H1 (cell line): Measurements from ENCODE around the gene YIF1A. TPM values are rescaled to one million over a fixed set of nuclear protein-coding genes. Genes with fewer than 3 reads are reported as not detected.

Source experiments
- CTCF ChIA-PET: fragments of 300-600 bp; sonication (Branson Sonifier 250); formaldehyde crosslinking; loops from one replicate; lab custom pipeline; 2021; ENCODE audit not compliant: partially characterized antibody; lab: Charles Lee
- POLR2A ChIA-PET: fragments of 300-600 bp; sonication (Branson Sonifier 250); formaldehyde crosslinking; loops from one replicate; lab custom pipeline; 2021; ENCODE audit warnings: inconsistent platforms; ENCODE audit not compliant: partially characterized antibody; lab: Charles Lee
- DNase-seq, 2 experiments: peaks; one replicate each; pipeline versions ENCODE4 v3.0.0 to v3.0.0-alpha.2; 2010 to 2022; ENCODE audit warnings: low spot score in 2 of 2, low read depth in 1 of 2, mixed read lengths in 1 of 2
- FAIRE-seq: peaks from 2 replicates; lab custom pipeline; 2011; peaks lifted over from hg19 to GRCh38; lab: Jason Lieb, UNC
- H2AFZ ChIP-seq: 2 replicates; pipeline ENCODE4 v1.8.1; 2012; ENCODE audit warnings: low read length, inconsistent platforms
- H2AK5ac ChIP-seq: 2 replicates; pipeline ENCODE4 v1.6.1; 2013; ENCODE audit warnings: low read depth, low read length
- H2BK120ac ChIP-seq: replicated peaks from 2 replicates; pipeline ENCODE3; 2013; ENCODE audit warnings: low read depth, low read length, inconsistent platforms
- H2BK12ac ChIP-seq: 2 replicates; pipeline ENCODE4 v1.6.1; 2013; ENCODE audit warnings: low read depth, low read length
- H2BK15ac ChIP-seq: 2 replicates; pipeline ENCODE4 v1.6.1; 2013; ENCODE audit warnings: low read length
- H2BK20ac ChIP-seq: 2 replicates; pipeline ENCODE4 v1.6.1; 2013; ENCODE audit warnings: low read length
- H2BK5ac ChIP-seq: 2 replicates; pipeline ENCODE4 v1.6.1; 2013; ENCODE audit warnings: low read depth, low read length
- H3K14ac ChIP-seq: 2 replicates; pipeline ENCODE4 v1.6.1; 2013; ENCODE audit warnings: inconsistent platforms; ENCODE audit not compliant: insufficient read length
- H3K18ac ChIP-seq: 2 replicates; pipeline ENCODE4 v1.6.1; 2013; ENCODE audit warnings: low read length; ENCODE audit errors: extremely low read depth
- H3K23ac ChIP-seq: 2 replicates; pipeline ENCODE4 v1.6.1; 2013; ENCODE audit warnings: inconsistent platforms; ENCODE audit not compliant: insufficient read length
- H3K23me2 ChIP-seq: 2 replicates; pipeline ENCODE4 v1.6.1; 2013; ENCODE audit warnings: low read depth, low read length
- H3K27ac ChIP-seq: 2 replicates; pipeline ENCODE4 v1.6.1; 2011; ENCODE audit warnings: low read depth, low read length, inconsistent platforms
- H3K27me3 ChIP-seq, 4 experiments: replicated peaks in 1 of 4; 1 replicate in 1 of 4; 2 replicates in 3 of 4; pipeline versions ENCODE4 v1.6.1 to v1.8.1; 2011 to 2013; ENCODE audit warnings: low read length in 3 of 4, mild to moderate bottlenecking in 3 of 4, inconsistent platforms in 2 of 4, mixed read lengths in 2 of 4, moderate library complexity in 1 of 4; ENCODE audit not compliant: control insufficient read depth in 3 of 4, insufficient read depth in 3 of 4; ENCODE audit errors: extremely low read depth in 1 of 4
- H3K36me3 ChIP-seq, 4 experiments: 2 replicates each; pipeline versions ENCODE4 v1.6.1 to v1.8.1; 2011 to 2013; ENCODE audit warnings: mild to moderate bottlenecking in 4 of 4, low read length in 3 of 4, moderate library complexity in 2 of 4, control low read depth in 1 of 4, inconsistent platforms in 1 of 4; ENCODE audit not compliant: insufficient read depth in 4 of 4, control insufficient read depth in 2 of 4
- H3K4ac ChIP-seq: replicated peaks from 2 replicates; pipeline ENCODE3; 2013; ENCODE audit warnings: low read length, low read depth, mixed read lengths, inconsistent platforms; ENCODE audit not compliant: insufficient read length
- H3K4me1 ChIP-seq, 4 experiments: replicated peaks in 1 of 4; 1 replicate in 1 of 4; 2 replicates in 3 of 4; pipeline versions ENCODE4 v1.6.1 to v1.8.1; 2011 to 2013; ENCODE audit warnings: low read length in 3 of 4, inconsistent platforms in 2 of 4, mixed read lengths in 1 of 4; ENCODE audit not compliant: insufficient read depth in 4 of 4, control insufficient read depth in 3 of 4
- H3K4me2 ChIP-seq, 2 experiments: 2 replicates each; pipeline versions ENCODE4 v1.6.1 to v1.8.1; 2011 to 2013; ENCODE audit warnings: low read depth in 2 of 2, low read length in 2 of 2, control low read depth in 1 of 2, inconsistent platforms in 1 of 2, mild to moderate bottlenecking in 1 of 2; ENCODE audit not compliant: insufficient read depth in 1 of 2
- H3K4me3 ChIP-seq, 4 experiments: fragments of 200-600, 300-600 bp in 1 of 4; sonication (generic), shearing (Covaris generic), sonication (Bioruptor Twin) in 1 of 4; 2 replicates each; pipeline versions ENCODE4 v1.5.1 to v1.8.1; 2011 to 2016; ENCODE audit warnings: low read length in 4 of 4, low read depth in 3 of 4, control low read depth in 2 of 4, inconsistent platforms in 2 of 4, mild to moderate bottlenecking in 2 of 4, mixed read lengths in 1 of 4, moderate library complexity in 1 of 4; ENCODE audit not compliant: insufficient read depth in 2 of 4; ENCODE audit errors: extremely low read depth in 1 of 4
- H3K56ac ChIP-seq: replicated peaks from 2 replicates; pipeline ENCODE3; 2013; ENCODE audit warnings: low read depth, mild to moderate bottlenecking, mixed read lengths, low read length, inconsistent platforms; ENCODE audit not compliant: insufficient read length
- H3K79me1 ChIP-seq: 2 replicates; pipeline ENCODE4 v1.6.1; 2013; ENCODE audit warnings: low read depth, low read length, control low read depth
- H3K79me2 ChIP-seq, 2 experiments: 2 replicates each; pipeline versions ENCODE4 v1.6.1 to v1.8.1; 2012 to 2013; ENCODE audit warnings: low read length in 2 of 2, mild to moderate bottlenecking in 2 of 2, inconsistent platforms in 1 of 2; ENCODE audit not compliant: insufficient read depth in 2 of 2, control insufficient read depth in 1 of 2
- H3K9ac ChIP-seq, 4 experiments: replicated peaks in 1 of 4; 1 replicate in 1 of 4; 2 replicates in 3 of 4; pipeline versions ENCODE4 v1.6.1 to v1.8.1; 2011 to 2013; ENCODE audit warnings: low read depth in 3 of 4, low read length in 3 of 4, control low read depth in 2 of 4, mild to moderate bottlenecking in 2 of 4, moderate library complexity in 2 of 4, inconsistent platforms in 1 of 4; ENCODE audit errors: extremely low read depth in 1 of 4
- H3K9me3 ChIP-seq, 2 experiments: 2 replicates each; pipeline versions ENCODE4 v1.6.1 to v1.8.1; 2012 to 2013; ENCODE audit warnings: mild to moderate bottlenecking in 2 of 2, moderate library complexity in 2 of 2, control low read depth in 1 of 2, inconsistent platforms in 1 of 2, low read depth in 1 of 2, low read length in 1 of 2, mixed read lengths in 1 of 2; ENCODE audit not compliant: insufficient read depth in 2 of 2
- H4K20me1 ChIP-seq, 2 experiments: replicated peaks in 1 of 2; 2 replicates each; pipeline versions ENCODE3 to v1.8.1; 2011 to 2013; ENCODE audit warnings: inconsistent platforms in 2 of 2, low read length in 2 of 2, mild to moderate bottlenecking in 1 of 2; ENCODE audit not compliant: insufficient read depth in 2 of 2, control insufficient read depth in 1 of 2
- H4K5ac ChIP-seq: 2 replicates; pipeline ENCODE4 v1.6.1; 2013; ENCODE audit warnings: low read length, low read depth, mixed read lengths, inconsistent platforms; ENCODE audit not compliant: insufficient read length
- H4K8ac ChIP-seq: 2 replicates; pipeline ENCODE4 v1.8.0; 2013; ENCODE audit warnings: mild to moderate bottlenecking, moderate library complexity, low read length, inconsistent platforms; ENCODE audit not compliant: insufficient read depth; ENCODE audit errors: extremely low read depth
- H4K91ac ChIP-seq: replicated peaks from 2 replicates; pipeline ENCODE3; 2013; ENCODE audit warnings: low read length, mixed read lengths, inconsistent platforms; ENCODE audit not compliant: insufficient read length
- CBX5 ChIP-seq: fragments of 300-800, 300-1000 bp; sonication (generic); IDR thresholded peaks from 2 replicates; pipeline ENCODE4 v1.7.1; 2016; ENCODE audit warnings: antibody characterized with exemption, low read length, low read depth
- EGR1 ChIP-seq: IDR thresholded peaks from 2 replicates; pipeline ENCODE4 v1.6.1; 2011; ENCODE audit warnings: low read depth, low read length, borderline replicate concordance
- FOSL1 ChIP-seq: IDR thresholded peaks from 2 replicates; pipeline ENCODE4 v1.6.1; 2011; ENCODE audit warnings: mild to moderate bottlenecking, low read depth, low read length, moderate library complexity; ENCODE audit not compliant: insufficient read depth
- GTF2F1 ChIP-seq: IDR thresholded peaks from 2 replicates; pipeline ENCODE4 v1.6.1; 2012; ENCODE audit warnings: low read depth, low read length, improper control_type of control experiment, borderline replicate concordance
- JUN ChIP-seq: IDR thresholded peaks from 2 replicates; pipeline ENCODE4 v1.6.1; 2011; ENCODE audit warnings: low read depth, mild to moderate bottlenecking, improper control_type of control experiment, low read length
- KDM1A ChIP-seq: fragments of 200-600, 300-600 bp; sonication (generic); IDR thresholded peaks from 2 replicates; pipeline ENCODE4 v1.7.1; 2016; ENCODE audit warnings: mild to moderate bottlenecking, low read length, borderline replicate concordance
- KDM5A ChIP-seq: fragments of 200-600 bp; IDR thresholded peaks from 2 replicates; pipeline ENCODE4 v1.7.1; 2012; ENCODE audit warnings: mild to moderate bottlenecking, low read length, inconsistent platforms, mixed read lengths
- SIN3A ChIP-seq, 2 experiments: IDR thresholded peaks in 1 of 2; conservative IDR thresholded peaks in 1 of 2; 2 replicates each; pipeline ENCODE4 v1.6.1; 2011 to 2012; ENCODE audit warnings: low read length in 2 of 2, improper control_type of control experiment in 1 of 2, low read depth in 1 of 2, mild to moderate bottlenecking in 1 of 2
- WGBS, 2 experiments: shearing (Covaris generic) in 1 of 2; methylation state at CpG; one replicate each; pipeline versions ENCODE4 v1.1.6 to v1.1.7; 2013 to 2015; ENCODE audit warnings: low lambda C conversion rate in 2 of 2, mixed read lengths in 2 of 2, inconsistent platforms in 1 of 2, low coverage in 1 of 2, missing lambda C conversion rate in 1 of 2; ENCODE audit not compliant: insufficient replicate concordance in 2 of 2, insufficient coverage in 1 of 2, insufficient read length in 1 of 2; ENCODE audit errors: extremely low coverage in 1 of 2, missing lambda C conversion rate in 1 of 2; 5-methylcytosine and 5-hydroxymethylcytosine counted together
- polyA plus RNA-seq, 7 experiments: library from polyadenylated mRNA; depleted of rRNA in 3 of 7; stranded (reverse) in 5 of 7; unstranded in 2 of 7; fragments of >200 nt in 5 of 7; fragments of 200-250 nt in 2 of 7; gene quantifications; 1 replicate in 5 of 7; 2 replicates in 1 of 7; 4 replicates in 1 of 7; pipeline versions ENCODE4 v1.2.1 to v1.2.3, GENCODE V29; 2011 to 2013; ENCODE audit warnings: missing spikeins in 2 of 7, mixed read lengths in 2 of 7
- total RNA-seq: library from RNA; stranded (reverse); fragmentation: NEBNext Ultra II Directional; extraction: Animal tissue kit (Norgen Biotek cat#: 25700); gene quantifications from 2 replicates; pipeline ENCODE4 v1.2.1, GENCODE V29; 2021

YIF1A gene
- total and polyA plus RNA-seq, 2 of the 8 experiments (the other 6 are each of a cell fraction or from before 2014, with no cell fraction given): 70.1 to 178 TPM

DNA sequence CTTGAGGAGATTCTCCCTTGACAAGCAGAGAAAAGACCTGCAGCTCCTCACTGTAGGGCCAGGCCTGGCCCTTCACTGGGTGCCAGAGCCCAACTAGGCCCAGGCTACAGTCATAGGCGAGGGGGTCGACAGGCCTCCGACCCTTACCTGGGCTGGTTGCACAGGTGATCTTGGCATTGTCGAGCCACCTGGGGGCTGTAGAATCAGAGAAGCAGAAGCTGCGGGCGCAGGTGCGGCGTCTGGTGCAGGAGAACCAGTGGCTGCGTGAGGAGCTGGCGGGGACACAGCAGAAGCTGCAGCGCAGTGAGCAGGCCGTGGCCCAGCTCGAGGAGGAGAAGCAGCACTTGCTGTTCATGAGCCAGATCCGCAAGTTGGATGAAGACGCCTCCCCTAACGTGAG is 27.4 kb downstream of the YIF1A start:
- Histone ChIP-seq H3K23me2 (peaks cover 10% of the 10 kb centered on the region), H3K27ac (no peak overlapping the region), H3K79me1 (no peaks in the 10 kb centered on the region; the same call in 1 of the 2 replicates), H3K4me1 (peaks cover 0 to 5% (median 3%) of the 10 kb centered on the region in 4 experiments; a peak in 5 of 7 replicates), H3K18ac (no peak overlapping the region), H3K9ac (no peak overlapping the region), H3K4me2 (no peak overlapping the region), H2BK5ac (no peak overlapping the region; the same call in 1 of the 2 replicates), H3K4ac (no peak overlapping the region), H3K27me3 (0 out of 7 replicates have a peak, but pooled peaks cover 0 to 2% (median 0%) of the 10 kb centered on the region in 4 experiments), H4K91ac (no peak overlapping the region), H3K14ac (no peak overlapping the region), H2AFZ (no peak overlapping the region), H3K9me3 (no peaks in the 10 kb centered on the region), H2BK120ac (no peak overlapping the region), H2BK15ac (no peak overlapping the region), H3K79me2 (peaks cover 0 to 5% of the 10 kb centered on the region in 2 experiments; a peak in 1 of 4 replicates), H2AK5ac (no peak overlapping the region), H4K8ac (no peak overlapping the region), H4K5ac (no peak overlapping the region), H2BK12ac (no peak overlapping the region), H4K20me1 (peaks cover 10 to 29% of the 10 kb centered on the region in 2 experiments), H3K4me3 (no peak overlapping the region), H3K23ac (no peak overlapping the region), H3K56ac (no peak overlapping the region), H2BK20ac (no peak overlapping the region), H3K36me3 (peaks cover 14 to 27% (median 20%) of the 10 kb centered on the region in 4 experiments; a peak in 7 of 8 replicates)
- WGBS, 2 experiments: 93% methylated on average over 16 of the region's 16 CpGs; no CpG with 5 or more reads in 1 of the 2 experiments
- DNase-seq: no peak
- FAIRE-seq: no peak
- ChIA-PET POLR2A (interaction anchor here (0.8 to 2.1 kb wide), 4 partner anchors 8 to 16 kb away, joined by 3 to 7 read pairs (median 4); partner anchors contain the start of gene CNIH2), CTCF (interaction anchor here (0.9 to 2.8 kb wide), 6 partner anchors 9 to 34 kb away, joined by 3 to 7 read pairs (median 4); no protein-coding TSS in a partner anchor)
- no peak for TF ChIP-seq FOSL1
- no peak for TF ChIP-seq KDM1A
- no peak for TF ChIP-seq EGR1
- TF ChIP-seq GTF2F1: no peak
- no peak for TF ChIP-seq CBX5
- no peak for TF ChIP-seq SIN3A (conservative IDR thresholded peaks at IDR 0.05 in 1 of 2, IDR thresholded peaks at IDR 0.05 in 1 of 2; ENCODE audit: low read depth in 1 of 2, low read length in 2 of 2)
- TF ChIP-seq JUN: no peak
- no peak for TF ChIP-seq KDM5A
